ENCODE measurements around the gene UBXN10. TPM values are rescaled to one million over a fixed set of nuclear protein-coding genes. Genes with fewer than 3 reads are reported as not detected.
A peak's percentile ranks its signal among the peaks of the same experiment; 100 is the strongest.

UBXN10 gene
- total RNA-seq, 1 donor from 2014 or later = 0.87 TPM

DNA sequence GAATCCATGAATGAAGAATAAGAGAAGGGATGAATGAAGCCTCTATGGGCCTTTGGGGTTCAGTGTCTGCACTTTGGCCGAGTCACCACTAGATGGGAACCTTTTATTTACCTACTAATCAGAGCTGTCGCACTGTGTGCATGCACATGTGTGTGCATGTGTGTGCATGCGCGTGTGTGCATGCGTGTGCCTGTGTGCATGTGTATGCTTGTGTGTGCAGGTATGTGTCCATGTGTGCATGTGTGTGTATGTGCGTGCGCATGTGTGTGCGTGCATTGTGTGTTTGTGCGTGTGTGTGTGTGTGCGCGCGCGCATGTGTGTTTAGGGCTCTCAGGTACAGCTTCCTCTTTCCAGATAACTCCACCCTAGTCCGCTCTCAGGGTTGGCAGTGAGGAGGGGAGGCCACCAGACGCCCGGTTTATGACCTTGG lies 20.4 kb upstream of the UBXN10 start:
- ATAC-seq (peak; percentile 37), DNase-seq (no peak)
- H3K4me1 ChIP-seq = peaks cover 11% of the 10 kb centered on the region
- peaks cover 5% of the 10 kb centered on the region for H3K9me3 ChIP-seq
- intact Hi-C loops (cut with DNase I) = no loop called here
- H3K27ac ChIP-seq = no peak overlapping the region
- no peaks in the 10 kb centered on the region for H3K36me3 ChIP-seq
- no peak overlapping the region for H3K4me3 ChIP-seq
- no peaks in the 10 kb centered on the region for H3K27me3 ChIP-seq
- TF ChIP-seq, protein P1, sequence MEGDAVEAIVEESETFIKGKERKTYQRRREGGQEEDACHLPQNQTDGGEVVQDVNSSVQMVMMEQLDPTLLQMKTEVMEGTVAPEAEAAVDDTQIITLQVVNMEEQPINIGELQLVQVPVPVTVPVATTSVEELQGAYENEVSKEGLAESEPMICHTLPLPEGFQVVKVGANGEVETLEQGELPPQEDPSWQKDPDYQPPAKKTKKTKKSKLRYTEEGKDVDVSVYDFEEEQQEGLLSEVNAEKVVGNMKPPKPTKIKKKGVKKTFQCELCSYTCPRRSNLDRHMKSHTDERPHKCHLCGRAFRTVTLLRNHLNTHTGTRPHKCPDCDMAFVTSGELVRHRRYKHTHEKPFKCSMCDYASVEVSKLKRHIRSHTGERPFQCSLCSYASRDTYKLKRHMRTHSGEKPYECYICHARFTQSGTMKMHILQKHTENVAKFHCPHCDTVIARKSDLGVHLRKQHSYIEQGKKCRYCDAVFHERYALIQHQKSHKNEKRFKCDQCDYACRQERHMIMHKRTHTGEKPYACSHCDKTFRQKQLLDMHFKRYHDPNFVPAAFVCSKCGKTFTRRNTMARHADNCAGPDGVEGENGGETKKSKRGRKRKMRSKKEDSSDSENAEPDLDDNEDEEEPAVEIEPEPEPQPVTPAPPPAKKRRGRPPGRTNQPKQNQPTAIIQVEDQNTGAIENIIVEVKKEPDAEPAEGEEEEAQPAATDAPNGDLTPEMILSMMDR (IDR thresholded peaks at IDR 0.05) = no peak

- Histone ChIP-seq H3K36me3 (no peaks in the 10 kb centered on the region), H3K27ac (no peak overlapping the region), H3K4me1 (peaks cover 11% of the 10 kb centered on the region), H3K27me3 (no peaks in the 10 kb centered on the region), H3K9me3 (no peaks in the 10 kb centered on the region), H3K4me3 (no peak overlapping the region)
- ATAC-seq = peak; percentile 19
- intact Hi-C loops (cut with DNase I) = no loop called here
- TF ChIP-seq, protein P1 (IDR thresholded peaks at IDR 0.05) = no peak
- no peak for DNase-seq
Measured at GRCh38 chr1:20166051-20166450, 19.8 kb upstream of the UBXN10 start.

GRCh38 chr1:20167126-20167525 lies 18.8 kb upstream of the UBXN10 start:
- intact Hi-C loops (cut with DNase I) = no loop called here
- no peaks in the 10 kb centered on the region for H3K27me3 ChIP-seq
- H3K36me3 ChIP-seq = no peaks in the 10 kb centered on the region
- DNase-seq (no peak), ATAC-seq (no peak)
- TF ChIP-seq, protein P1 (IDR thresholded peaks at IDR 0.05) = no peak
- no peaks in the 10 kb centered on the region for H3K9me3 ChIP-seq
- H3K27ac ChIP-seq = no peak overlapping the region
- H3K4me1 ChIP-seq = peaks cover 11% of the 10 kb centered on the region
- no peak overlapping the region for H3K4me3 ChIP-seq

- ATAC-seq (no peak), DNase-seq (no peak)
- TF ChIP-seq, protein P1 (IDR thresholded peaks at IDR 0.05) = no peak
- Histone ChIP-seq H3K9me3 (no peaks in the 10 kb centered on the region), H3K36me3 (no peaks in the 10 kb centered on the region), H3K27me3 (no peaks in the 10 kb centered on the region), H3K4me3 (no peak overlapping the region), H3K27ac (no peak overlapping the region), H3K4me1 (peaks cover 11% of the 10 kb centered on the region)
- intact Hi-C loops (cut with DNase I) = no loop called here
Measured at GRCh38 chr1:20168564-20169491, 17.1 kb upstream of the UBXN10 start.

GRCh38 chr1:20169932-20170331 lies 16.0 kb upstream of the UBXN10 start:
- Histone ChIP-seq H3K27ac (no peak overlapping the region), H3K4me1 (peaks cover 10% of the 10 kb centered on the region), H3K36me3 (no peaks in the 10 kb centered on the region), H3K27me3 (no peaks in the 10 kb centered on the region), H3K4me3 (no peak overlapping the region), H3K9me3 (no peaks in the 10 kb centered on the region)
- no peak for ATAC-seq
- TF ChIP-seq, protein P1 (IDR thresholded peaks at IDR 0.05) = no peak
- intact Hi-C loops (cut with DNase I) = no loop called here
- no peak for DNase-seq

All from upper lobe of right lung (tissue), 1 donor.